NT2/D1 (cell line): Measurements from ENCODE around the gene H19.

Experiments
- YY1 ChIP-seq: IDR thresholded peaks from 2 replicates; pipeline ENCODE4 v1.6.1; 2011; ENCODE audit not compliant: insufficient read length, insufficient read depth
- ZNF274 ChIP-seq: IDR thresholded peaks from 2 replicates; pipeline ENCODE4 v1.6.1; 2011; ENCODE audit warnings: mild to moderate bottlenecking, low read depth, low read length

GRCh38 chr11:1988174-1988573 is 9.5 kb downstream of the H19 start:
- no peak for TF ChIP-seq ZNF274
- no peak for TF ChIP-seq YY1
